GM19193 (cell line): ENCODE data around the gene FCHSD2.

Experiments
- POLR2A ChIP-seq: IDR thresholded peaks from 4 replicates; pipeline ENCODE4 v1.6.1; 2011; ENCODE audit not compliant: insufficient read depth, insufficient read length; ENCODE audit errors: extremely low read depth

Gene FCHSD2

DNA sequence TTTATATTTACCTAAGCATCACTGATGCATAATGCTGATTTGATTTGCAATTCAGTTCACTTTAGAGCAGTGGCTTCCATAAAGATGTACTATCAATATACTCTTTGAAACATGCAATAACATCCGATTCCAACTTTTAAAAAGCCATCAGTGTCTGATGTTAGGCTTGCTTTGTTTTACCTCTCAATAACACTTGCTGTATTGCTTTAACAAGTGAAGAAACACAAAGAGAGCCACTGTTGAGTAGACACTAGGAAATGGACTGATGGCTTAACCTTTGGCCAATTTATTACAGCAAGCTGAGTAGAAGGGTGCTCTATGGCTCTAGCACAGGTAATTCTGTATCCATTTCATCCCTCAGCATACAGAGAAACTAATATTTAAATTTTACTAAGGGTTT is 122.1 kb downstream of the FCHSD2 start:
- no peak for TF ChIP-seq POLR2A

DNA sequence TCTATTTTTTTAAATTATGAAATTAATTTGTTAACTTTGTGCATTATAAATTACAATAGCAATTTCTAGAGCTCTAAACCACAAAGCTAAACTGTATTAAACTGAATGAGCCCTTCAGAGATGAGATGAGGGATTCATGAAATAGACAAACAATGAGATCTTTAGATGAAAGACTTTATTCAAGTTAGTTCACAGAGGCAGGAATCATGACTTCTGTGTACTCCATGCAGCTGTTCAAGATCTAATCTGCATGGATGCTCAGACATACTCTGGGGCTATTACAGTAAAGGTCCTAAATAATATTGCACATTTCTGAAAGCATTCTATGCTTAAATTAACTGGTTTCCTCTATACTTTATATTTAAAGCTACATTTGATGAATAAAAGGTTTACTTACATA is 122.7 kb downstream of the FCHSD2 start:
- no peak for TF ChIP-seq POLR2A

GRCh38 chr11:73018856-73019255 is 123.3 kb downstream of the FCHSD2 start:
- TF ChIP-seq POLR2A = no peak

DNA sequence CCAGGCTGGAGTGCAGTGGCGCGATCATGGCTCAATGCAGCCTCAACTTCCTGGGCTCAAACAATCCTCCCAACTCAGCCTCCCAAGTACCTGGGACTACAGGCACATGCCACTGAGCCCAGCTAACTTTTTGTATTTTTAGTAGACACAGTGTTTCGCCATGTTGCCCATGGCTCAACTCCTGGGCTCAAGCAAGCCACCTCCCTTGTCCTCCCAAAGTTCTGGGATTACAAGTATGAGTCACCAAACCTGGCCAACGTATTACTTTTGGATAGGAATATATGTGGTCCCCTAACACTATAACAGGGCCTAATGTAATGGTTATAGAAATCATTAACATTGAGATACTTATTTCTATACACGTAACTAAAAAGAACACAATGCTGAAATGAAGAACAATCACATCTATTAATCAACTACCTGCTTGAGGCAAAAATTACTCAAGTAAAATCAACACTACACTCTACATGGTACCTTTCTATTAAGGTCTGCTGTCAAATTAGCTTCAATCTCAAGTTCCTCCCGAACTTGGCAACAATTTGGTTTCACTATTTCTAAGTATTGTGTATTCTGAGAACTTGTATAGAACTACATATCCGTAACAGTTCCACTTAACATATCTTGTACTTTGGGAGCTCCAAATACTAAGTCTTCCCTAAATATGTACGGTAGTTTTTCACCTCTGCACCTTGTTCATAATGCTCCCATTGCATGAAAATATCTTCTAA is 124.9 kb downstream of the FCHSD2 start:
- no peak for TF ChIP-seq POLR2A

GRCh38 chr11:73013021-73013420 is 129.1 kb downstream of the FCHSD2 start:
- no peak for TF ChIP-seq POLR2A

DNA sequence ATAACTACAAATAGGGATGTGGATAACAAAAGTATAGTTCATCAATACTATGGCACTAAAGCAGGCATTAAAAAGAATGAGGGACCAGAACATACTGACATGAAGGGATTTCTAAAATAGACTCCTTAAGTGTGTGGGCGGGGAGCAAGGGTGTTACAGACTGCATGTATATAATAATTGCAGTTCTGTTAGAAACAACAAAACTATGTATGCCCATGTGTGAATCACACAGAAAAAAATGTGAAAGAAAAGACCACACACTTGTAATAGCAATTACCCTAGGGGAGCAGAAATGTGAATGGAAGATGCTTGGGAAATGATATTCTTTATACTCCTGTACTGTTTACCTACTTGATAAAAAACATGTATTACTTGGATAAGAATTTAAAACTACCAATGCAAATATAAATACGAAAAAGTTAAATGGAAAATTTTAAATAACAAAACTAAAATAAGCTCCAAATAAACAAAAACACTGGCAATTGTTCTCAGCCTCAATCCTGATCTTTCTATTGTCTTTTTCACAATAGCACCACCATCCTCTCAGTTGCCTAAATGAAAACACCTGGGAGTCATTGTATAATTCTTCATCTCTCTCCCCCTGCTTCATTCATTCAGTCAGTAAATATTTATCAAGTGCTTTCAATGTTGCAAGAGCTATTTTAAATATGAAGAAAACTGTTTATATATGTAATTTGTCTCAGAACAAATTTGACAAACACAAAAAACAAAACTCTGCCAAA is 129.8 kb downstream of the FCHSD2 start:
- TF ChIP-seq POLR2A = no peak

DNA sequence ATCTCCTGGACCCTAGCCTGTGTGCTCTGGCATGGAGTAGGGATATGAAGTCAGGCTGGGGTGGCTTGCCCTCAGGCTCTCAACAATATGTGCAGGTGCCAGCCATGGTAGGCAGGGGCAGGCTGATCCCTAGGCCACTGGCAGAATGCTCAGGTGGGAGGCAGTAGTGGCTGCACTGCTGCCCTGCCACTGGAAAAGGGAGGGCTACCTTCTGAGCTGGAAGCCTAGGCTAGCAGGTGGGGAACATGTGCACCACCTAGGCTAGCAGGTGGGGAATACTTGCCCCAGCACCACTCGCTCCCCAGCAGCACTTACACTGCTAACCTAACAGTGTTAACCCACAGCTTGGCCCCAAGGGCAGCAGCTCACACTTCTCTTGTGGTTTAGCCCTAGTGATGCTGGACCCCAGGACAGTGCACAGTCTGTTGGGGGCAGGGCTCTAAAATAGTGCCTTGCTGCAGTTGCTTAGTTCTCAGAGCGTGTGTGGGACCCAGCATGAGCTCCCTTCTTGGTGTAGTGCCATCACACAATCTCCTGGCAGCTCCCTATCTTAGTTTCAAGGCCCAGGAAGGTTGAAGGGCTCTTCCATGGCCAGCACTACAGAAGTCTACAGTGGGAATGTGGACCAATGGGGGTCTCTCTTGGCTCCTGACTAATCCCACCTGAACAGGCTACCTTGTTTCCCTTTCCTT is 130.8 kb downstream of the FCHSD2 start:
- no peak for TF ChIP-seq POLR2A

DNA sequence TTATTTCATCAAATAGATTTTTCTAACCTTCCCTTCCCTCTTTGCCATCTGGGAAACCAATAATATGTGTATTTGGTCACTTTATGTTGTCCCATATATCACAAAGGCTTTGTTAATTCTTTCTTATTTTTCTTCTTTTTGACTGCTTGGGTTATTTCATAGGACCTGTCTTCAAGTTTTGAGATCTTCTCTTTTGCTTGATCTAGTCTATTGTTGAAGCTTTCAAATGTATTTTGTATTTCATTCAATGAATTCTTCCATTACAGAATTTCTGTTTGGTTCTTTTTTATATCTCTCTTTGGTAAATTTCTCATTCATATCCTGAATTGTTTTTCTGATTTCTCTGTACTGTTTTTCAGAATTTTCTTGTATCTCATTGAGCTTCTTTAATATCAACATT is 132.1 kb downstream of the FCHSD2 start:
- no peak for TF ChIP-seq POLR2A

DNA sequence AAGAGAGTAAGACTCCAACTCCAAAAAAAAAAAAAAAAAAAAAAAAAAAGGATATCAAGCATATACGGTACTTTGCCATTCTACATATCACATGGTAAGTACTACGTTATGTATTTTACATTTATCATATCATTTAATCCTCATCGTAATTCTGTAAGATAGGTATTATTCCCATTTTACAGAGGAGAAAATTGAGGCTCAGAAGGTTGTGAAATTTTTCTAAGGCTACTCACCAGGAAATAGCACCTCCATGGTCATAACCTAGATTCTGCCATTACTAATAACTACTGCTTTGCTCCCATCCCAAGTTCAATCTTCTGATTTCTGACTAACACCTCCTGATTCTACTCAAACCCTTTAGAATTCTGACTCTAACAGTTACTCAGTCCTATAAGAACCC is 138.0 kb downstream of the FCHSD2 start:
- TF ChIP-seq POLR2A = no peak

- no peak for TF ChIP-seq POLR2A
Observed at GRCh38 chr11:73003088-73003487, 139.0 kb downstream of the FCHSD2 start.

GRCh38 chr11:73002214-73002613 is 139.9 kb downstream of the FCHSD2 start:
- no peak for TF ChIP-seq POLR2A

DNA sequence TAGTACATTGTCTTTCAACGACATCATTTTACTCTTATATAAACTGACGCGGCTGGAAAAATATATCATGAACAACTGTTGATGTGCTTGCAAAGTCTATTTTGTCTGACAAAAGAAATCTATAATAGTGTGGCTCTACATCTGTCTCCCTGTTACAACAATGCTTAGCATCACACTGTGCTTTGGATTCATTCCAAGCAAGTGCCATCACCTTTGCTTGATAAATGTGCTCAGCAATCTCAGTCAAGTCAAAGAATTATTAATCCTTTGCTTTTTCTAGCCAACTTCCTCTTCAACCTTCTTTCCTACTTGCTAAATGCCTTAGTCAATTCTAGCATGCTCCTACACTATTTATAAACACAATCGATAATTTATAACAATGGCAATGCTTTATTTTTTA is 140.5 kb downstream of the FCHSD2 start:
- no peak for TF ChIP-seq POLR2A

DNA sequence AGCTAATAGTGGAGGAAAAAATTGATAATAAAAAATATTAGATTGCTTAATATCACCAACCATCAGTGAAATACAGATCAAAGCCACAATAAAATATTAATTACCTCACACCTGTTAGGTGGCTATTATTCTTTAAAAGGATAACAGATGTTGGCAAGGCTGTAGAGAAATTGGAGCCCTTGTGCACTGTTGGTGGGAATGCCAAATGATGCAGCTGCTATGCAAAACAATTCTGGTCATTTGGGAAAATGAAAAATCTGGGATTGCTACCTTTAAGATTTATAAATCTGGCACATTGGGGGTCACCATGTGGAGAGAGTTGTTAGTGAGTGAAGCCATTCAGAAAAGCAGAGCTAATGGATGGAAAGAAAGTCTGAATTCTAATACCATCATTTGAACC is 143.4 kb downstream of the FCHSD2 start:
- TF ChIP-seq POLR2A = no peak

- no peak for TF ChIP-seq POLR2A
Observed at GRCh38 chr11:72996959-72997358, 145.2 kb downstream of the FCHSD2 start.

DNA sequence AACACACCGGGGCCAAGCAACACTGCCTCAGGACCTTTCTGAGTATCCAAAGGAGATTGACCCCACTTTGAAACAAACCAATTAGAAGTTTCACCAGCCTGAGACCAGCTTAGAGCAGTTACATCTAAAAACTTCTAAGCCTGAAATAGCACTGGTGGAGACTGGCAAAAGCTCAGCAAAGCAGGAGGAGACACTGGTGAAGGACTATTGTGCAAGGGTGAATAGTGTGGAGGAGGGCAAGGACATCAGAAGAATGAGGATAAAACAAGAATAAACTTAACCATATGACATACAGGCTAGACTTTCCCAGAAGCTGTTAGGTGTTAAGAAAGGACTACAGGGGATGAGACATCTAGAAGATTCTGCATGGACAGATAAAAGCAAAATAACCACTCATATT is 152.4 kb downstream of the FCHSD2 start:
- TF ChIP-seq POLR2A = no peak

DNA sequence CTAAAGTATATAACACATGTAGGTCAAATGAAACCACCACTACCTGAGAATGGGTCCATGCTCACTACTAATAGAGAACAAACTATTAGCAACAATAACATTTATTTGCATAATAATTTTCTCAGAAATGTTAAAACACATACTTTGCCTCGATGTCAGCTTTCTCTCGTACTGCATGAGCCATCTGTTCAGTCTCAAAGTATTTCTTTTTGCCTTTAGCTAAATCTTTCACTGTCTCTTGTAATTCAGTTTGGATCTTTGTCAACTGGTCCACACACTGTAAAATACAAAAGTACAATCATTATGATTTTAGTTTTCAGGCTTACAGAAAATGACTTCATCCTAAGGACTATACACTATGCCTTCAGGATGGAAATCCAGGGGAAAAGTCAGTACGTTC is 153.3 kb downstream of the FCHSD2 start:
- no peak for TF ChIP-seq POLR2A
